Measurements from ENCODE around the gene TET1. TPM values are rescaled to one million over a fixed set of nuclear protein-coding genes. Genes with fewer than 3 reads are reported as not detected.

Gene TET1
- total and polyA plus RNA-seq, 9 of the 15 experiments (the other 6 are each of a cell fraction or from before 2014, with no cell fraction given) = 2.6 to 21.3 (median 11.6) TPM

GRCh38 chr10:68561865-68562649 is 1.9 kb downstream of the TET1 start (continued):
- TF ChIP-seq THAP7 (CRISPR knock-in tag; IDR thresholded peaks at IDR 0.05) (no peak), MEIS2 (IDR thresholded peaks at IDR 0.05; ENCODE audit: partially characterized antibody) (no peak), POLR2G (IDR thresholded peaks at IDR 0.05; ENCODE audit: low read depth, low read length) (peak; percentile 60; the same call in 1 of the 2 replicates), E2F8 (IDR thresholded peaks at IDR 0.05; ENCODE audit: low read depth, partially characterized antibody) (peak; percentile 40), SMAD4 (CRISPR knock-in tag; conservative IDR thresholded peaks at IDR 0.05) (peak; percentile 30), ZBTB8A (IDR thresholded peaks at IDR 0.05; ENCODE audit: partially characterized antibody) (no peak), POLR3G (IDR thresholded peaks at IDR 0.05; ENCODE audit: extremely low read depth, insufficient read length, insufficient replicate concordance) (no peak), MYNN (IDR thresholded peaks at IDR 0.05) (no peak), MYNN (CRISPR knock-in tag; IDR thresholded peaks at IDR 0.05) (no peak), NEUROD1 (IDR thresholded peaks at IDR 0.05; ENCODE audit: borderline replicate concordance, low read depth, low read length, partially characterized antibody) (no peak), SMARCA4 (IDR thresholded peaks at IDR 0.05) (peak; percentile 64), RB1 (IDR thresholded peaks at IDR 0.05; ENCODE audit: low read depth) (peak; percentile 64; the same call in 1 of the 2 replicates), POLR2B (IDR thresholded peaks at IDR 0.05; ENCODE audit: low read depth, partially characterized antibody) (no peak), ZNF217 (CRISPR knock-in tag; IDR thresholded peaks at IDR 0.05) (no peak), ZNF398 (CRISPR knock-in tag; IDR thresholded peaks at IDR 0.05) (no peak), CHCHD3 (CRISPR knock-in tag; IDR thresholded peaks at IDR 0.05) (no peak), EHMT2 (IDR thresholded peaks at IDR 0.05) (no peak), SMC3 (conservative IDR thresholded peaks at IDR 0.05; ENCODE audit: insufficient read depth, low read depth, low read length) (no peak), RBM15 (IDR thresholded peaks at IDR 0.05; ENCODE audit: insufficient read depth, low read length) (no peak), IRF2 (CRISPR knock-in tag; IDR thresholded peaks at IDR 0.05) (no peak), BCL6 (CRISPR knock-in tag; IDR thresholded peaks at IDR 0.05) (no peak), SRSF3 (IDR thresholded peaks at IDR 0.05; ENCODE audit: insufficient read depth, low read length) (no peak), ZNF586 (CRISPR knock-in tag; conservative IDR thresholded peaks at IDR 0.05) (no peak), MCM3 (IDR thresholded peaks at IDR 0.05) (no peak), HMGN3 (IDR thresholded peaks at IDR 0.05; ENCODE audit: borderline replicate concordance, extremely low read depth, insufficient read length, low read depth, low read length) (no peak)

All from K562 (cell line).